Left ventricle myocardium inferior (tissue), 1 donor: ENCODE results near the gene ENO2. TPM values are rescaled to one million over a fixed set of nuclear protein-coding genes. Genes with fewer than 3 reads are reported as not detected.

Experiments used
- DNase-seq: peaks from one replicate; pipeline ENCODE4 v3.0.0-alpha.2; 2020
- H3K27ac ChIP-seq: fragments of 200-600 bp; replicated peaks from 2 replicates; pipeline ENCODE4 v1.8.0; 2021
- H3K27me3 ChIP-seq: fragments of 200-600 bp; 2 replicates; pipeline ENCODE4 v1.8.0; 2021; ENCODE audit warnings: low read depth
- H3K36me3 ChIP-seq: fragments of 200-600 bp; 2 replicates; pipeline ENCODE4 v1.8.0; 2021
- H3K4me1 ChIP-seq: fragments of 200-600 bp; 2 replicates; pipeline ENCODE4 v1.8.0; 2021
- H3K4me3 ChIP-seq: fragments of 200-600 bp; 2 replicates; pipeline ENCODE4 v1.8.0; 2021; ENCODE audit warnings: mild to moderate bottlenecking, moderate library complexity
- H3K9me3 ChIP-seq: fragments of 200-600 bp; replicated peaks from 2 replicates; pipeline ENCODE4 v1.8.0; 2021
- CTCF ChIP-seq: fragments of 200-600 bp; IDR thresholded peaks from 2 replicates; pipeline ENCODE4 v1.8.0; 2021; ENCODE audit warnings: antibody characterized with exemption, mild to moderate bottlenecking, borderline replicate concordance
- intact Hi-C: fragments of 100-400 bp; cut with micrococcal nuclease; formaldehyde crosslinking; loops from one replicate; pipeline ENCODE4 v1.11.0; 2022
- total RNA-seq: library from RNA; stranded (reverse); fragmentation: NEBNext Ultra II Directional; extraction: Animal tissue kit (Norgen Biotek cat#: 25700); gene quantifications from one replicate; pipeline ENCODE4 v1.2.1, GENCODE V29; 2021
- donor health status: DM: no; HTN: yes; CAD: no; lungs with severe emphysema.

The ENO2 gene
- total RNA-seq, 1 donor from 2014 or later = 14.8 TPM

DNA sequence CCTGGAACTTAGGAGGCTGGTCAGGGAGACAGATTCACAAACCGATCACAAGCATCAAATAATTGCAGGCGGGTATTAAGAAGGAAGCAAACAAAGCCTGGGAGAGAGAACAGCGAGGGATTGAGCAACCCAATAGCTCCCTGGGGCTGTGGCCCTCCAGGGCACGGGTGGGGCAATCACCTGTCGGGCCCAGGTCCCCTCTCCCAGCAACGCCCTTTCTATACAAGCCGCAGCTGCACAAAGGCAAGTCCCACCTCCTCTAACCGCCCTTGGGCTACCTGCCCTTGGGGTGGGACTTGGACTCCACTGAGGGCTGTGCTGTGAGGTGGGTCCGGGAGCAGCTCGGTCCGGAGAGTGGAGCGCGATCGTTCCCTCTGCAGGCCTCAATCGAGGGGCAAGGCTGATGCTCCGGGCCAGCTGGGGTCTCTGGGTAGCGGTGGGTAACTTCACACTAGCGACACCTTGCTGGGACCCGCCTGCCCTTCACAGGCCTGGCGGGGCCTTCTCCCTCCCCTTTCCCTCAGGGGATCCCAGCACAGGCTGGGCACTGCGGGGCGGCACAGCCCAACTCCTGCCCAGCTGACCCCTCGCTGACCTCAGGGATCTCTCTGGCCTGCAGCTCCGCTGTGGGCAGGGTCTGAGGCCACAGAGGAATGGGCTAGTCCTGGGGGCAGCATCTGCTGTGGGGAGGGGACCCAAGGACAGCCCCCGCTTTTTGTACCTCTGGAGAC, 48.1 kb downstream of the ENO2 start:
- no peaks in the 10 kb centered on the region for H3K27me3 ChIP-seq
- peak; percentile 13 for DNase-seq
- H3K36me3 ChIP-seq = peaks cover 23% of the 10 kb centered on the region
- H3K4me1 ChIP-seq = peaks cover 68% of the 10 kb centered on the region
- H3K9me3 ChIP-seq = no peaks in the 10 kb centered on the region
- intact Hi-C loops = loop anchor here (10.0 kb wide), 1 partner anchor 52 kb away; the partner anchor contains the start of gene LPCAT3
- H3K4me3 ChIP-seq = peak overlapping the region; percentile 38
- TF ChIP-seq CTCF = no peak
- H3K27ac ChIP-seq = peak overlapping the region; percentile 86

DNA sequence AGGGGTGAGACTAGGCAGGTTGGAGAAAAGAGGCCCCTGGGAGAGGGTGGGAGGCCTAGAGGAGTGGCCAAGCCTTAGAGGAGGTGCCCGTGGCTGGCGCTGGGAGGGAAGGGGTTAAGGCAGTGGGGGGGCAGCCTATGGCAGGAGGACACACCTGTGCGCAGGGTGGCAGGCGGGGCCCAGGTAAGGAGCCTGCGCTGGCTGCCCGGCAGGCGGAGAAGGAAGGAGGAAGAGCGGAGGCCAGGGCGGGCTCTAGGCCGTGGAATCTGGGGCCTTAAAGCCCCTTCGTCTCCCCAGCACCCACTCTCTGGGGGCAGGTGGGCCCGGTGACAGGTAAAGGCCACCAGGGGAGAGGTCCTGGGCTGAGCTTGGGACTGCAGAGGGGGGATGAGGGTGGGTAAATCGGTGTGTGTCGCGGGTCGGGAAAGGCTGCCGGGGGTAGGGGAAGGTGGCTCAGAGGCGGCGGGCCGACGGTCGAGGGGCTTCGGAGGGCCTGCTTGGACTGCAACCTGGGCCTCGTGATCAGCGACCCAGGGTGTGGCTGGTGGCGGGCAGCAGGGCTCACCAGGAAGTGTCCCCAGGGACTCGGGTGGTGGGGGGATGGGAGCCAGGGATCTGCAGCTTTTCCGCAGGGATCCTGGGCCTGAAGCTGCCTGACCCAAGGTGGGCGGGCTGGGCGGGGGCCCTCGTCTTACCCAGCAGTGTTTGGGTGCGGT, 48.8 kb downstream of the ENO2 start:
- Histone ChIP-seq H3K9me3 (no peaks in the 10 kb centered on the region), H3K27me3 (no peaks in the 10 kb centered on the region), H3K4me3 (no peak overlapping the region), H3K27ac (peak overlapping the region; percentile 86), H3K4me1 (peaks cover 71% of the 10 kb centered on the region), H3K36me3 (peaks cover 30% of the 10 kb centered on the region)
- intact Hi-C loops = loop anchor here (10.0 kb wide), 1 partner anchor 52 kb away; the partner anchor contains the start of gene LPCAT3
- no peak for TF ChIP-seq CTCF
- peak; percentile 17 for DNase-seq

DNA sequence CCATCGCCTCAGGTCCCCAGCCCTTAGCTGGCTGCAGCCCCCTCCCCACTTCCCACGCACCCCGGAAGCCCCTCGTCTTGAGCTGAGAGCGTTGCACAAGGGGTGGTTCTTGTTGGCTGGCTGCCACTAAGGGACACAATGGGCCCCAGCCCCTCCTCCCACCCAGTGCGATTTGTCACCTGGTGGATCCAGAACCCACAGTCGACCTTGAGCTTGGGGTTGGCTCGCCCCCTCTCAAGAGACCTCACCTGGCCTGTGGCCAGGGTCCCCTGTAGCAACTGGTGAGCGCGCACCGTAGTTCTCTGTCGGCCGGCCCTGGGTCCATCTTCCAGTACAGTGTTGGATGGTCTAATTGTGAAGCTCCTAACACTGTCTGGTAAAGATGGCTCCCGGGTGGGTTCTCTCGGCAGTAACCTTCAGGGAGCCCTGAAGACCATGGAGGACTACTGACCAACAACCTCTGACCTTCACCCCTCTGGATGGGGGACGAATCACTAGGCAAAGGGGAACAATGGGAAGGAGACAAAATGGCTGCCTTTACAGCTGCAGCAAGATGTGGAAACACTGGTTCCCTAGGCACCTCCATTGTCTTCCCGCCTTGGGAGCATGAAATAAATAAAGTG, 49.5 kb downstream of the ENO2 start:
- TF ChIP-seq CTCF = no peak
- Histone ChIP-seq H3K27me3 (no peaks in the 10 kb centered on the region), H3K4me1 (peaks cover 71% of the 10 kb centered on the region), H3K9me3 (no peaks in the 10 kb centered on the region), H3K36me3 (peaks cover 38% of the 10 kb centered on the region), H3K27ac (peak overlapping the region; percentile 86), H3K4me3 (no peak overlapping the region)
- intact Hi-C loops = loop anchor here (10.0 kb wide), 1 partner anchor 51 kb away; the partner anchor contains the start of gene LPCAT3
- DNase-seq = peak; percentile 15

- DNase-seq = no peak
- H3K36me3 ChIP-seq = peaks cover 42% of the 10 kb centered on the region
- intact Hi-C loops = loop anchor here (10.0 kb wide), 1 partner anchor 50 kb away; the partner anchor contains the start of gene LPCAT3
Measured at GRCh38 chr12:6964605-6965025, 50.2 kb downstream of the ENO2 start.

More at GRCh38 chr12:6964605-6965025, 50.2 kb downstream of the ENO2 start:
- Histone ChIP-seq H3K27me3 (no peaks in the 10 kb centered on the region), H3K9me3 (no peaks in the 10 kb centered on the region), H3K4me1 (peaks cover 71% of the 10 kb centered on the region), H3K4me3 (no peak overlapping the region), H3K27ac (peak overlapping the region; percentile 86)
- TF ChIP-seq CTCF = no peak
